Measurements from ENCODE around the gene GRIK3. TPM values are rescaled to one million over a fixed set of nuclear protein-coding genes. Genes with fewer than 3 reads are reported as not detected.

Gene GRIK3
- total RNA-seq, 1 donor from 2014 or later, result 32.2 TPM

DNA sequence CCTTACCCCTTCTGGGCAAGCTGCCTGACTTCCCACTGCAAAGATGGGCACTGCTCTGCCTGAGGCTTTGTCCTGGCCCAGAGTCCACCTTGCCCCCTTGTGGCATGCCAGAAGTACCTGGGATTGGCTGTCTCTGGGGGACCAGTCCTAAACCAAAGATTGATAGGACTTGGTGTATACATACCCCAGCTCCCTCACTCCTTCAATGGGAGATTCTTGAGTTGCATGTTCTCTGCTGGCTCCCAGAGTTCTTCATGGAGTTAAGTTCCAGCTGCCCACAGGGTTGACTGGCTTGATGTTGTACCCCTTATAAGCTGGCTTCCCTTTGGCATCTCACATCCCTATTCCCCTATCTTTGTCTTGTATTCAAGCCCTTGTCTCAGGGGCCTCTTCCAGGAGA lies 244.8 kb downstream of the GRIK3 start:
- intact Hi-C loops (cut with DNase I), result no loop called here
- DNase-seq (ENCODE audit: low spot score) (no peak), ATAC-seq (no peak)

DNA sequence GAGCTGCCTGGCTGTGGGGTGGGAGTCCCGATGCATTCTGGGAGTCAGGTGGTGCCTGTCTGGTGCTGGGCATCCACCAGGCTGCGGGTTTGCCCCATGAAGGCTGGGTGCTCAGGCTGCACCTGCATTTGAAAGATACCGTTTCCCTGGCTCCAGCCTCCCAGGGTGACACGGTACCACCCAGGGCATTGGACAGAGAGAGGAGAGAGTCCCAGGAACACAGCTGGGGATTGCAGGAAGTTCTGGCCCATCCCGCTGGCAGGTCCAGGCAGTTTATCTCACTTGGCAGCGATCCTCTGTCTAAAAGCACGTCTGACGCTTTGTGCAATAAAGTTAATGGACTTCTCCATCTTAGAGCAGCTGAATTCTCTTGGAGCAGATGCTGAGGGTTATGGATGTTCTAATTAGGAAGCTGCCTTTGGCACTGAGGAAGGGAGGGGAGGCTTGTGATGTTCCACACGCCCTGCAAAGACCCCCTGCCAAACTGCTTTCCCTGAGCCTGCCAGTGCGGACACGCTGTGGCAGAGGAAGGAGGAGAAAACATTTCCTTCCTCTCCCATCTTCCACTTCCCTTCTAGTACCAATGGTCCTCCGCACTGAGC lies 246.9 kb downstream of the GRIK3 start:
- DNase-seq (ENCODE audit: low spot score), result no peak
- intact Hi-C loops (cut with DNase I), result no loop called here
- no peak for ATAC-seq

DNA sequence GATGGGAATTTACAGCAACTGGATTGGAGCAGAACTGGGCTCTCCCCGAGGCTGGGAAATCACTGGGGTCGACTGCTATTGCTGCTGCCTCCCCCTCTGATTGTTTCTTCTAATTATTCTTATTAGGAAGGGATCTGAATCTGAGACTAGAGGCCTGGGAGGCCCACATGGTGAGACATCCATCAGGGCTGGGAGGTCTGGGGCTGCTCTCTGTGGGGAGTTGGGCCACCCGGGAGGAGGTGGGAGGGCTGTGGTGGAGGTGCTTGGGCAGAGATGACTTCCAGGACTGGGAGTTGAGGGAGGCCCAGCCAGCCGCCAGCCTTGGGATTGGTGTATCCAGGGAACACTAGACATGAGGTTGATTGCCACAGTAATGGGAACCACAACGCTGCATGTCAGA lies 247.9 kb downstream of the GRIK3 start:
- intact Hi-C loops (cut with DNase I), result no loop called here
- no peak for ATAC-seq
- no peak for DNase-seq (ENCODE audit: low spot score)

DNA sequence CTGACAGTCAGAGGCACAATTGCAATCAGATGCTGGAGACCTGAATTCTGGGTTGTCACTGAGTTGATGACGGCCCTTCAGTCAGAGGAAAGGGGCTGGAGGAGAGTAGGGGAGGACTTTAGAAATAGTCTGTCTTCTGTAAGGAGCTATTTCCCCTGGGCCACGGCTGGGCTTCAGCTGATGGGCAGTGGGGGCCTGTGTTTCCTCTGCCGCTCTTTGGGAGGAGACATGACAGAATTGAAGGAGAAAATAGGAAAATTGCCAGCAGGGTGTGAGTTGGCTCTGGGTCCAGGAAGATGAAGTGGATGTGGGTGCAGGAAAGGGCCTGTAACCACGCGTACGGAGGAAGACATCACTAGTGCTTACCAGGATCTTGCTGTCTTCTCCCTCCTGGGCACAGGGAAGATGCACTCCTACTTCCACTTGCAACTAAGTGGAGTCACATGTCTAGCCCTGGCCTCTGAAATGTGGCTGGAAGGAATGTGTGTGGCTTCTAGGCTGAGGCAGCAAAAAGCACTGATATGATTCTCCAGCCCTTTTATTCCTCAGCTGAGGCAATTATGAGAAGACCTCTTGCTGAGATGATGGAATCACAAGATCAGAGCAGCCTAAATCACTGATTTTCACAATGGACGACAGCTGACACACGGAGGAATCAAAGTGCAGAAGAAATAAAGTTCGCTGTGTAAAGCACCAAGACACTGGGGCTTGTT lies 250.0 kb downstream of the GRIK3 start:
- ATAC-seq (no peak), DNase-seq (ENCODE audit: low spot score) (no peak)
- intact Hi-C loops (cut with DNase I), result no loop called here

DNA sequence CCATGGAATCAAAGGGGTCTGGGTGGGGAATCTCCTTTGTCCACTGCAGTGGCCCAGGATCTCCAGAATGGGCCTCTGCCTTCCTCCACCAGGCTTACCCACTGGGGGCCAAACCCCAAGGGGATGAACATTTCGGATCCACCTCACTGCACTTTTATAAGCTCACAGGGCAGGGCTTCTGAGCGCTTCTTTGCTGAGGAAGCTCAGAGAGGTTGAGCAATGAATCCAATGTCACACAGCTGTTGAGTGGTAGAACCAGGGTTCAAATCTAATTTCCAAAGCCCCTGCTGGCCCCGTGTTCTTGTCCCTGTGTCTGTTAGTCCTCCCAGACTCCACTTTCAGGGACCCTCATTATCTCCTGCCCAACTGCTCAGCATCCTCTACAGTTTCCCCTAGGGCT lies 250.8 kb downstream of the GRIK3 start:
- no peak for DNase-seq (ENCODE audit: low spot score)
- intact Hi-C loops (cut with DNase I), result no loop called here

DNA sequence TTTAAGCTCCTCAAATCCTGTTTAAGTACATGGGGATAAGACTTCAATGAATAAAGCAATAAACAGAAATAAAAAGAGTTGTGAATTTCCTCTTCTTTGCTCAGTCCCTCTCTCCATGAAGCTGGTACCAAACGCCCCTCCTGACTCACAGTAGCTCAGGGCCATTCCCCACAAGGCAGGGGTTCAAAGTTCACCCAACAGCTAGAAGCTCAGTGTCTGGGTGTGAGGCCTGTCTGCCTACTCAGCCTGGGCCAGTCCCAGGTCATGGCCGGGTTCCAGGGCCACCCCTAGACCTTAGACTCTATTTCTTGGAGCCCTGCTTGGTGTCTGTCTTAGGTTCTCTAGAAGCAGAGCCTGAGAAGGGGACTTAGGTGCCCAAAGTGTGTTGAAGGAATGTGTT lies 251.5 kb downstream of the GRIK3 start:
- DNase-seq (ENCODE audit: low spot score) (no peak), ATAC-seq (no peak)
- intact Hi-C loops (cut with DNase I), result no loop called here

More for the DNA sequence above, 250.8 kb downstream of the GRIK3 start:
- no peak for ATAC-seq

DNA sequence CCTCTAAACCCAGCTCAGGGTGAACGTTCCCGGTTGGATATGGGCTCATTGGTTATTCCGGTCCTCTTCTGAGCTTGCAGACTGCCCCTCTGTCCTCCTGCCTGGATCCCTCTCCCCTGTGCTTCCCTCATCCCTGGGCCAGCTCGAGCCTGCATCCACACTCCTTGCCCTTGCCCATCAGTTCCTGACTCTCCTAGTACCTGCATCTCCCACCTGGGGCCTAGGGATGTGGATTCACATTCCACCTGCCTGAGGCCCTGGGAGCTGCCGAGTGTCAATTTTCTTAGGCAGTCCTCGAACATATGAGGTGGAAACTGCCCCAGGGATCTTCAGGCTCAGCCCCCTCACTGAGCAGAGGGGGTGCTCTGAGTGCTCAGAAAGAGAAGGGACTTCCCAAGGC lies 252.2 kb downstream of the GRIK3 start:
- intact Hi-C loops (cut with DNase I), result no loop called here
- no peak for DNase-seq (ENCODE audit: low spot score)
- no peak for ATAC-seq

DNA sequence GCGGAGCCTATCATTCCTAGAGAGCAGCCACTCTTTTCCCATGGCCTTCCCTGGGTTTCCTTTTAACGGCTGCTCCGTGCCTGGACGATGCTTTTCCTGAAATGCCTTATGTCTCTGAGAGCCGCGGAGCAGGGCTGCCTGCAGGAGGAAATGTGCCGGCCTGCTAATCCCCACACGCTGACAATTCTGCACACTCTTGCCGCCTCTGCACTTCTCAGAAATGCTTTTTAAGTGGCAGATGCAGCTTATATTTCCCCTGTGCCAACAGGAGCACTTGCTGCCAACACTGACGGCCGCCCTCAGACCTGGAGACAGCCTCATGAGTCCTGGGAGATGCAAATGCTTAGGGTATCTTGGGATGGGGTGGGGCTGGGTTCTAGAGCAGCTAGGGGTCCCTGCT lies 253.2 kb downstream of the GRIK3 start:
- ATAC-seq, result no peak
- no peak for DNase-seq (ENCODE audit: low spot score)

DNA sequence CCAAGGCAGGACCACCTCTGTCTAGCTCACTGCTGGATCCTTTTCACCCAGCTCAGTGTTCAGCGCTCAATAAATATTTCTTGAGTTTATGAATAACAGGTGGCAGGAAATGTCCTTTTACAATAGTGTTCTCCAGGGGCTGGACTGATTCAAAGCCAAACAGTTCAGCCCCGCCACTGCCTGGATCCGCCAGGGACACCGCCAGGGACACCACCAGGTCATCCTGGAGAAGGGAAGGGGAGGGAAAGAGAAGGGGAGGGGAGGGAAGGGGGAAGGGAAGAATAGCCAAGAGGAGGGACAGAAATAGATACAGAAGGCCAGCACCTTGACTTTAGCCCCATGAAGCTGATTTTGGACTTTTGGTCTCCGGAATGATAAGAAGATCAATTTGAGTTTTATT lies 255.6 kb downstream of the GRIK3 start:
- DNase-seq (ENCODE audit: low spot score), result no peak
- intact Hi-C loops (cut with DNase I), result no loop called here
- ATAC-seq, result no peak

More for the DNA sequence above, 253.2 kb downstream of the GRIK3 start:
- intact Hi-C loops (cut with DNase I), result no loop called here

DNA sequence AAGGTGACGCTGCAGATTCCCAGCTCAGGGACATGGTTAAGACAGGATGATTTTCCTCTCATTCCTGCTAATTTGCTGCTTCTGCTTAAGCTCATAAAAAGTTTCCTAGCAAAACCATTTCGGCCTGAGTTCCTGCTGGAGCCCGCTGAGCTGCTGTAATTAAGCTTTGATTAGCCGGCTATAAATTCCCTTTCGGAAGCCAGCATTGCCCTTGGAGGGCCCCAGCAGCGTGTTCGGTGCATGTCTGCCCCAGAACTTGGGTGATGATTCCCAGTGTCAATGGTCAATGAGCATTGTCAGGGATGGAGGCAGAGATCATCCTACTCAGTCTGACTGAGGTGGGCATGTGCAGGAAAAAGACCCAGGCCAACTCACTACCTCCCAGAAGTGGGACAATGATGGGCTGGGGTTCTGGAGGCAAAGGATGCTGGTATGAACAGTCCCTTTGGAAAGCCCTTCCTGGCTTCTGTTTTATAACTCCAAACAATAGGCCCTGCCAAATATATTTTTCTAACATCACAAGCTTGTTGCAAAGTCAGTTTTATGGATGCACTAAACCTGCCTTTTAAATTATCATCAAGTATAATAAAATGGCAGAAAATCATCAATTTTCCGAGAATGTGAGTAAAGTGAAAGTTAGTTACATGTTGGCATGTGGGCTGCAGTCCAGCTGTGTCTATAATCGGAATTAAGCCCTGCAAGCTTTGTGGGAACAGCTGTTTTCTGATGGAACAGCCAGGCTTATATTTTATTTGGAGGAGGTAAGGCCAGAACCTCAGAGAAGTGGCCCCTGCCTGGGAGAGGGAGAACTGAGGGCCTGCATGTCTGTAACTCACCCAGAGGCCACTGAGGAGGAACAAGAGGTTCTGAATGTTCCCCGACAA lies 257.1 kb downstream of the GRIK3 start:
- ATAC-seq, result no peak
- no peak for DNase-seq (ENCODE audit: low spot score)
- intact Hi-C loops (cut with DNase I), result no loop called here

DNA sequence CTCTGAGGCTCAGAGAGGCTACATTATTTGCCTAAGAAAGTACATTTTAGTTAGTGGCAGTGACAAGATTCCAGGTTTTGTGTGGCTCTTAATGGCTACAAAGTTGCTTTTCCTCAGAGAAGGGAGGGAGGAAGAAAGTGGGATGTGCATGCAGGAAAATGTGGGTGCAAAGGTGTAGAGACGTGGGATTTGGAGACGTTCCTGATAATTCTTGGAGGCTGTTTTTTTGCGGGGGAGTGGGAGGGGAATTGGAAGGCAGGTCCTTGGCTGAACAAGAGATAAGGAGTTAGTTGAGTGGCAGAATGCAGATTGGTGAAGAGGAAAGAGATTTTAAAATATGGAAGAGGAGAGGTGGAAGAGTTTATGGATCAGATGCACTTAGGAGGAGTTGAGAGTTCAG lies 258.1 kb downstream of the GRIK3 start:
- ATAC-seq (no peak), DNase-seq (ENCODE audit: low spot score) (no peak)
- intact Hi-C loops (cut with DNase I), result no loop called here

DNA sequence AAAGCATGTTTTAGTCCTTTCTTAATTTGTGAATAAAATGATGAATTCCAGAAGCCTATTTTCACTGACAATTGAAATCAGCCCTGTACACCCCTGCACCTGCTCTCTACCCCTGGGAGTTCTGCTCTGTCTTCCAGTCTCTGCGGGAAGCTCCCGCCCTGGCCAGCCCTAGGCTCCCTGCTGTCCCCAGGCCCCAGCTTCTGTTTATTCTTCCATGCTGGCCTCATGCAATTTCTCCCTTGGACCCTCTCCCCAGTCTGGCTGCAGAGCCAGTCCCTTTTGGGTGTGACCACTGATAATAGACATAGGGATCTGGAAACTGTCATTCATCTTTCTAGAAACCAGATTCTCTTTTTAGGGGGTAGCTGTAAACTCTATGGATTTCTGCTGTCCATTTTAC lies 258.6 kb downstream of the GRIK3 start:
- DNase-seq (ENCODE audit: low spot score), result no peak
- intact Hi-C loops (cut with DNase I), result no loop called here

DNA sequence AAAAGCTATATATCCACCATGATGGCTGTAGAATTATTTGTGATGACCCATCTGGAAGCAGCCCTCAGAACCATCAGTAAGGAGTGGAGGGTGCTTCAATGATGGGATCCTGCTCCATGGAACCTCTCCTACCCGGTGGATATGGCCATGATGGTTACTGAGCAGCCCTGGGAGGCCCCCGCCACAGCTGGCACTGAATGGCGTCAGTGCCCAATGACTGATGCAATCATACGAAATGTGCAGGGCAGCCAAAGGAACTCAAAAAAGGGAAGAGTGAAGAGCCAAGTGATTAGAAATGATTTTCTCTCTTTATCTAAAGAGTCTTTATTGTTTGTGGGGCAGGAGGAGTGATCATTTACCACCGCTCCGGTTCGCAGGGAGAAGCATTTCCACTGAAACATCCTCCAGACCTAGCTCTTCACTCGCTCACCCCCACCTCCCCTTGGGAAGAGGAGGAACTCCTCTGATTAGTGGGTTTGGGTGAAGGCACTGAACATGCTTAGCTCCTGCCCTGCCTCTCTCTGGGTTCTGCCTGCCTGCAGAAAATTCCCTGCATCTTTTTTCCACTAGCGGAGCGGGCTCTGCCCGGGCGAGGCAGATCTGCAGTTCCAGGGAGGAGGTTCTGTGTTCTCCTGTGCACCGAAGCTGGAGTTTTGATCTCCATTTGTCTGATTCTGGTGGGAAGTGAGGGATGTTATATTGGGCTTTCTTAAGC lies 260.3 kb downstream of the GRIK3 start:
- ATAC-seq (no peak), DNase-seq (ENCODE audit: low spot score) (no peak)
- intact Hi-C loops (cut with DNase I), result no loop called here

More for the DNA sequence above, 258.6 kb downstream of the GRIK3 start:
- ATAC-seq, result no peak

DNA sequence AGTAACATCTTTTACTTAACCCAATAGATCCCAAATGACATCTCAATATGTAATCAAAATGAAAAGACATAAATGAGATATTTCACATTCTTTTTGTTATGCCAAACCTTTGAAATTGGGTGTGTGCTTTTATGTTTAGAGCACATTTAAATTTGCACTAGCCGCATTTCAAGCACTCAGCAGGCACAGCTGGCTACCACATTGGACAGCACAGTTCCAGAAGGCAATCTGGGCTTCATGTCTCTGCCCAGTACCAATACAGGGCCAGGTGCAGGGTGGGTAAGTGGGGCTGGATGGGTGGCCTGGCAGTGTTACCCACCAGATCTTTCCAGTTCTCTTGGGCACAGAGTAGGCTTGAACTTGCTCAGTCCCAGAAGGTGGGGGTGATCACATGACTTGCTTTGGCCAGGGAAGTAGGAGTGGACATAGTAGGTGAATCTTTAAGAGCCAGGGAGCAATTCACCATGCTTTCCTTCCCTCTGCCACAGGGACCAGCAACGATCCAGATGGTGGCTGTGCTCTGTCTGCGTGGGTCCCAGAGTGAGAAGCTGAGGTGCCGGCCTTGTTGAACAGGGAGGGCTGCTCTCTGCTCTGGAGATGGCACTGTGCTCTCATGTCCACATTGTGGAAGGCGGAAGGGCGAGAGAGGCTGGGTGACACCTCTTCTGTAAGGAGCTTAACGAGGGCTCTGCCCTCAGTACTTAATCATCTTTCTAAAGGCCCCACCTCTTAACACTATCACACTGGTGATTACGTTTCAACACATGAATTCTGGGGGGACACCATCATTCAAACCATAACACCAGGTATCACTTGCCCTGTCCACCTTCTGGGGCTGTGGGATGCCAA lies 261.4 kb downstream of the GRIK3 start:
- no peak for DNase-seq (ENCODE audit: low spot score)
- no peak for ATAC-seq
- intact Hi-C loops (cut with DNase I), result no loop called here

DNA sequence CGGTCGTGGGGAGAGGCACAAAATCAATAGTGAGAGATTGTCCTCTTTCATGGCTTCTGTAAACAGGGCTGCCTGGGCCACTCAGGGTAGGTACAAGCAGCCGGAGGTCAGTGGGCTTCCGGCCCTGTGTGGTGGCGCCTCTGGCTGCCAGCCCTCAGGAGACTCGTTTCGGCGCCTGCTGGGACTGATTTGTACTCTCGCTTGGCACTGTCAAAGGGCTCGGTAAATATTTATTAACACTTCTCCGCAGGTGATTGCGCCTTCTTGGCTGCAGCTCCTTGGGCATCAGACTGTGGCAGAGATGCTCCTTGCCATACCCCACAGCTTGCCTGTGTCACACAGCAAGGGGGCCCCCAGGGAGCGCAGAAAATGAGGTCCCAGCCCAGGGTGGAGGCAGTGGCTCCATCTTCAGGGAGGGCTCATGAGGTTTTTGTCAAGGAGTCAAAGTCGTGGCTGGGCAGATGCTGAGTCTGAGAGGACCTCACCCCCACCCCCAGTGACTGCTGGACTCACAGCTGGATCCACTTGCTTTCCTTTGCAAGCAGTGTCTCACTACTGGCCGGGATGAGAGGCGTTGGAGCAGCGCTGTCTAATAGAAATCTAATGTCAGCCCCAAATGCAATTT lies 262.5 kb downstream of the GRIK3 start:
- DNase-seq (ENCODE audit: low spot score), result no peak
- intact Hi-C loops (cut with DNase I), result no loop called here
- no peak for ATAC-seq

DNA sequence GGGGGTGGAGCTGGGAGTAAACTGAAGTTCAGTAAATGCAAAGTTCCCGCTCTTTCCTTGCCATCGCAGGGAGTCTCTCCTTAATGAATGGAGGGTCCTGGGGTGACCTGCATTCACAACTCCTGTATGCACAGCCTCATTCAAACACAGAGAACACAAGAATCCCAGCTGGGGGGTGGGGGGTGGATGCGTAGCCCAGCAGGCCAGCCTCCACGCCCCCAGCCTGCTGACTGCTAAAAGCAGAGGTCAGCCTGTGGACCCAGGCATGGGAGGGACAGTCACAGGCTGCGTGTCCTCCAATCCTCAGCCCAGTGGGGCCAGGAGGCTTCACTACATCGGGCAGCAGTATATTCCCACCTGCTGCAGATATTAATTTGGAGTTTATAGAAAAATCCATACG lies 263.1 kb downstream of the GRIK3 start:
- DNase-seq (ENCODE audit: low spot score) (no peak), ATAC-seq (no peak)
- intact Hi-C loops (cut with DNase I), result no loop called here

DNA sequence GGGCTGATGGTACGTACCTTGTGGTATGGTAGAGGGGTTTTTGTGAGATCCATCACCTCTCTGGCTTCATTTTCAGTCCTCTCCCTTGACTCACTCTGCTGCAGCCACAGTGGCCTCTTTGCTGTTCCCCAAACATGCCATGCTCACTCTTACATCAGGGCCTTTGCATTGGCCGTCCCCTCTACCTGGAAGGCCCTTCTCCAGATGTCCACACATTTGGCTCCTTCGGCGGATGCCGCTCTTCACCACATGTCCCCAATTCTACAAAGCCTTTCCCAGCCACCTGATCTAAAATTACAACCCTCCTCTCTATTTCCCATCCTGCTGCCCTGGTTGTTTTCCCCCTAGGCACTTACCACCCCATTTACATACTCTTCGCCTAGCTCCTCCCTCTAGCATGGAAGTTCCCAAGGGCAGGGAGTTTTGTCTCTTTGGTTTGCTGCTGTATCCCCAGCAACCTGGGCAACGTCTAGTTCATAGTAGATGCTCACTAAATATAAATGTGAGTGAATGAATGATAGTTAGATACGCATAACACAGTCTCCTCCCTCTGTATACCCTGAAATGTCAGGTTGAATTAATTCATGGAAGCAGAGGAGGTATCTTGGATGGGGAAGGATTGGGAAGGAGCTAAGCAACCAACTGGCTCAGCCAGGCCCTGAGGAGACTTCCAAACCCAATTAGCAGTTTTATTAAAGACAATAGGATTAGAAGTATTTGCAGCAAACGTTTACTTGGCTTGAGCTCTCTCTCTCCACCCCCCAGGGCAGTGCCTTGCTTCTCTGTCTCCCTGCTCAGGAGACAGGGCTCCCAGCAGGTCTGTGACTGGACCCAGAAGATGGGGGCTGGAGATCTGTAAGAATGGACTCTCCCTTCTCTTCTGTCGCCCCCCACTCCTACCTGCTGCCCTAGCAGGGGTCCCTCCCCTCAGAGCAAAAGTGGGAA lies 264.2 kb downstream of the GRIK3 start:
- no peak for DNase-seq (ENCODE audit: low spot score)
- intact Hi-C loops (cut with DNase I), result no loop called here
- ATAC-seq, result no peak
